ENCODE data around the gene ADPRM. TPM values are rescaled to one million over a fixed set of nuclear protein-coding genes. Genes with fewer than 3 reads are reported as not detected.

Gene ADPRM
- total RNA-seq, 1 donor from 2014 or later, result 13.4 TPM

DNA sequence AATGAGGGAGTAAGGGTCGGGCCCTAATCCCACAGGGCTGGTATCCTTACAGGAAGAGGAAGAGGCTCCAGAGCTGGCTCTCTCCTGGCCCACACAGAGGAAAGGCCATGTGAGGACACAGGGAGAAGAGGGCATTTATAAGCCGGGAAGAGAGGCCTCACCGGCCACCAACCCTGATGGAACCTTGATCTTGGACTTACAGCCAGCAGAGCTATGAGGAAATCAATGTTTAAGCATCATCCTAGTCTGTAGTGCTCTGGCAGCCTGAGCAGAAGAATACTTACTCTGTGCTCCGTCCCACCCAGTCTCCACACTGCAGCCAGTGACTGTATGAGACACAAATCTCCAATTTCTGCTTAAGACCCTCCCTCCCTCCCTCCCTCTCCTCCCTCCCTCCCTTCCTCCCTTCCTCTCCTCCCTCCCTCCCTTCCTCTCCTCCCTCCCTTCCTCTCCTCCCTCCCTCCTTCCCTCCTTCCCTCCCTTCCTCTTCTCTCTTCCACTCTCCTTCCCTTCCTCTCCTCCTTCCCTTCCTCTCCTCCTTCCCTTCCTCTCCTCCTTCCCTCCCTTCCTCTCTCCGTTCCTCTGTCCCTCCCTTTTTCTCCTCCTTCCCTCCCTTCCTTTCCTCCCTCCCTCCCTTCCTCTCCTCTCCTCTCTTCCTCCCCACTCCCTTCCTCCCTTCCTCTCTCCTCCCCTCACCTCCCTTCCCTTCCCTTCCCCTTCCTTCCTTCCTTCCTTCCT, 41.3 kb downstream of the ADPRM start:
- Mint-ChIP-seq H3K4me1 (ENCODE audit: low read depth) (peaks cover 2% of the 10 kb centered on the region), H3K36me3 (ENCODE audit: low read depth) (peaks cover 1% of the 10 kb centered on the region), H3K4me3 (ENCODE audit: unreplicated experiment) (no peak overlapping the region), H3K27ac (ENCODE audit: unreplicated experiment) (no peak overlapping the region), H3K27me3 (ENCODE audit: low read depth) (peaks cover 5% of the 10 kb centered on the region), H3K9me3 (ENCODE audit: low read depth) (no peaks in the 10 kb centered on the region)
- no peak for DNase-seq (ENCODE audit: low spot score)
- TF ChIP-seq, protein P1, sequence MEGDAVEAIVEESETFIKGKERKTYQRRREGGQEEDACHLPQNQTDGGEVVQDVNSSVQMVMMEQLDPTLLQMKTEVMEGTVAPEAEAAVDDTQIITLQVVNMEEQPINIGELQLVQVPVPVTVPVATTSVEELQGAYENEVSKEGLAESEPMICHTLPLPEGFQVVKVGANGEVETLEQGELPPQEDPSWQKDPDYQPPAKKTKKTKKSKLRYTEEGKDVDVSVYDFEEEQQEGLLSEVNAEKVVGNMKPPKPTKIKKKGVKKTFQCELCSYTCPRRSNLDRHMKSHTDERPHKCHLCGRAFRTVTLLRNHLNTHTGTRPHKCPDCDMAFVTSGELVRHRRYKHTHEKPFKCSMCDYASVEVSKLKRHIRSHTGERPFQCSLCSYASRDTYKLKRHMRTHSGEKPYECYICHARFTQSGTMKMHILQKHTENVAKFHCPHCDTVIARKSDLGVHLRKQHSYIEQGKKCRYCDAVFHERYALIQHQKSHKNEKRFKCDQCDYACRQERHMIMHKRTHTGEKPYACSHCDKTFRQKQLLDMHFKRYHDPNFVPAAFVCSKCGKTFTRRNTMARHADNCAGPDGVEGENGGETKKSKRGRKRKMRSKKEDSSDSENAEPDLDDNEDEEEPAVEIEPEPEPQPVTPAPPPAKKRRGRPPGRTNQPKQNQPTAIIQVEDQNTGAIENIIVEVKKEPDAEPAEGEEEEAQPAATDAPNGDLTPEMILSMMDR (IDR thresholded peaks at IDR 0.05), result no peak

- Mint-ChIP-seq H3K27me3 (ENCODE audit: low read depth) (peaks cover 5% of the 10 kb centered on the region), H3K27ac (ENCODE audit: unreplicated experiment) (no peak overlapping the region), H3K9me3 (ENCODE audit: low read depth) (no peaks in the 10 kb centered on the region), H3K4me1 (ENCODE audit: low read depth) (peaks cover 6% of the 10 kb centered on the region), H3K4me3 (ENCODE audit: unreplicated experiment) (no peak overlapping the region), H3K36me3 (ENCODE audit: low read depth) (peaks cover 1% of the 10 kb centered on the region)
- DNase-seq (ENCODE audit: low spot score), result no peak
- TF ChIP-seq, protein P1 (IDR thresholded peaks at IDR 0.05), result no peak
These were observed 42.0 kb downstream of the ADPRM start for GRCh38 chr17:10739386-10739785.

- Mint-ChIP-seq H3K36me3 (ENCODE audit: low read depth) (no peaks in the 10 kb centered on the region), H3K27ac (ENCODE audit: unreplicated experiment) (no peak overlapping the region), H3K4me1 (ENCODE audit: low read depth) (peaks cover 9% of the 10 kb centered on the region), H3K27me3 (ENCODE audit: low read depth) (peaks cover 3% of the 10 kb centered on the region), H3K4me3 (ENCODE audit: unreplicated experiment) (no peak overlapping the region), H3K9me3 (ENCODE audit: low read depth) (no peaks in the 10 kb centered on the region)
- no peak for DNase-seq (ENCODE audit: low spot score)
- TF ChIP-seq, protein P1 (IDR thresholded peaks at IDR 0.05), result no peak
These were observed 44.2 kb downstream of the ADPRM start for GRCh38 chr17:10741416-10742135.

GRCh38 chr17:10742431-10742830, 45.0 kb downstream of the ADPRM start:
- Mint-ChIP-seq H3K27ac (ENCODE audit: unreplicated experiment) (no peak overlapping the region), H3K4me3 (ENCODE audit: unreplicated experiment) (no peak overlapping the region), H3K4me1 (ENCODE audit: low read depth) (peaks cover 6% of the 10 kb centered on the region), H3K9me3 (ENCODE audit: low read depth) (no peaks in the 10 kb centered on the region), H3K27me3 (ENCODE audit: low read depth) (peaks cover 4% of the 10 kb centered on the region), H3K36me3 (ENCODE audit: low read depth) (no peaks in the 10 kb centered on the region)
- no peak for DNase-seq (ENCODE audit: low spot score)
- TF ChIP-seq, protein P1 (IDR thresholded peaks at IDR 0.05), result no peak

GRCh38 chr17:10743316-10744009, 46.1 kb downstream of the ADPRM start:
- TF ChIP-seq, protein P1 (IDR thresholded peaks at IDR 0.05), result no peak
- peaks cover 6% of the 10 kb centered on the region for H3K4me1 Mint-ChIP-seq (ENCODE audit: low read depth)
- peaks cover 10% of the 10 kb centered on the region for H3K27me3 Mint-ChIP-seq (ENCODE audit: low read depth)
- no peaks in the 10 kb centered on the region for H3K9me3 Mint-ChIP-seq (ENCODE audit: low read depth)
- H3K36me3 Mint-ChIP-seq (ENCODE audit: low read depth), result no peaks in the 10 kb centered on the region
- no peak overlapping the region for H3K4me3 Mint-ChIP-seq (ENCODE audit: unreplicated experiment)
- H3K27ac Mint-ChIP-seq (ENCODE audit: unreplicated experiment), result no peak overlapping the region
- no peak for DNase-seq (ENCODE audit: low spot score)
